Measurements from ENCODE around the gene RBFOX2. TPM values are rescaled to one million over a fixed set of nuclear protein-coding genes. Genes with fewer than 3 reads are reported as not detected.

The RBFOX2 gene
- total RNA-seq, 1 experiment from 2014 or later: 91.1 TPM

GRCh38 chr22:35910926-35911325, 117.7 kb downstream of the RBFOX2 start:
- POLR2A ChIA-PET: no interaction called here
- CTCF ChIA-PET: no interaction called here
- no peaks in the 10 kb centered on the region for H3K36me3 Mint-ChIP-seq (ENCODE audit: insufficient read depth, unreplicated experiment)
- TF ChIP-seq, protein P1, sequence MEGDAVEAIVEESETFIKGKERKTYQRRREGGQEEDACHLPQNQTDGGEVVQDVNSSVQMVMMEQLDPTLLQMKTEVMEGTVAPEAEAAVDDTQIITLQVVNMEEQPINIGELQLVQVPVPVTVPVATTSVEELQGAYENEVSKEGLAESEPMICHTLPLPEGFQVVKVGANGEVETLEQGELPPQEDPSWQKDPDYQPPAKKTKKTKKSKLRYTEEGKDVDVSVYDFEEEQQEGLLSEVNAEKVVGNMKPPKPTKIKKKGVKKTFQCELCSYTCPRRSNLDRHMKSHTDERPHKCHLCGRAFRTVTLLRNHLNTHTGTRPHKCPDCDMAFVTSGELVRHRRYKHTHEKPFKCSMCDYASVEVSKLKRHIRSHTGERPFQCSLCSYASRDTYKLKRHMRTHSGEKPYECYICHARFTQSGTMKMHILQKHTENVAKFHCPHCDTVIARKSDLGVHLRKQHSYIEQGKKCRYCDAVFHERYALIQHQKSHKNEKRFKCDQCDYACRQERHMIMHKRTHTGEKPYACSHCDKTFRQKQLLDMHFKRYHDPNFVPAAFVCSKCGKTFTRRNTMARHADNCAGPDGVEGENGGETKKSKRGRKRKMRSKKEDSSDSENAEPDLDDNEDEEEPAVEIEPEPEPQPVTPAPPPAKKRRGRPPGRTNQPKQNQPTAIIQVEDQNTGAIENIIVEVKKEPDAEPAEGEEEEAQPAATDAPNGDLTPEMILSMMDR (IDR thresholded peaks at IDR 0.05; ENCODE audit: insufficient read depth in 1 of 2, low read depth in 1 of 2, low read length in 1 of 2, severe bottlenecking in 1 of 2, unreplicated experiment in 1 of 2): no peak
- H3K27me3 Mint-ChIP-seq (ENCODE audit: insufficient read depth, unreplicated experiment): no peaks in the 10 kb centered on the region
- intact Hi-C loops (cut with micrococcal nuclease; ENCODE audit: unreplicated experiment): no loop called here
- no peak overlapping the region for H3K4me3 Mint-ChIP-seq (ENCODE audit: unreplicated experiment)
- no peaks in the 10 kb centered on the region for H3K9me3 Mint-ChIP-seq (ENCODE audit: unreplicated experiment)
- no peaks in the 10 kb centered on the region for H3K36me3 ChIP-seq (ENCODE audit: control insufficient read depth, insufficient read depth, low read length)
- no peak overlapping the region for H3K27ac Mint-ChIP-seq (ENCODE audit: unreplicated experiment)
- BruUV-seq (replicated peaks): no TSS peak
- no peak for DNase-seq
- no peaks in the 10 kb centered on the region for H3K9me3 ChIP-seq
- peaks cover 51% of the 10 kb centered on the region for H3K4me1 ChIP-seq
- no peaks in the 10 kb centered on the region for H3K27me3 ChIP-seq (replicated peaks; ENCODE audit: control insufficient read depth, insufficient read depth, low read length)
- peaks cover 43% of the 10 kb centered on the region for H3K4me1 Mint-ChIP-seq (ENCODE audit: low read depth, unreplicated experiment)
- no peak overlapping the region for H3K4me3 ChIP-seq (ENCODE audit: low read depth, low read length)

GRCh38 chr22:35910003-35910769, 118.4 kb downstream of the RBFOX2 start:
- TF ChIP-seq, protein P1 (IDR thresholded peaks at IDR 0.05; ENCODE audit: insufficient read depth in 1 of 2, low read depth in 1 of 2, low read length in 1 of 2, severe bottlenecking in 1 of 2, unreplicated experiment in 1 of 2): no peak
- Mint-ChIP-seq H3K36me3 (ENCODE audit: insufficient read depth, unreplicated experiment) (no peaks in the 10 kb centered on the region), H3K9me3 (ENCODE audit: unreplicated experiment) (no peaks in the 10 kb centered on the region), H3K27ac (ENCODE audit: unreplicated experiment) (no peak overlapping the region), H3K4me3 (ENCODE audit: unreplicated experiment) (no peak overlapping the region), H3K27me3 (ENCODE audit: insufficient read depth, unreplicated experiment) (no peaks in the 10 kb centered on the region), H3K4me1 (ENCODE audit: low read depth, unreplicated experiment) (peaks cover 43% of the 10 kb centered on the region)
- Histone ChIP-seq H3K9me3 (no peaks in the 10 kb centered on the region), H3K36me3 (ENCODE audit: control insufficient read depth, insufficient read depth, low read length) (no peaks in the 10 kb centered on the region), H3K4me1 (peaks cover 59% of the 10 kb centered on the region), H3K4me3 (ENCODE audit: low read depth, low read length) (no peak overlapping the region), H3K27me3 (replicated peaks; ENCODE audit: control insufficient read depth, insufficient read depth, low read length) (no peaks in the 10 kb centered on the region)
- CTCF ChIA-PET: no interaction called here
- no TSS peak for BruUV-seq (replicated peaks)
- no peak for DNase-seq
- intact Hi-C loops (cut with micrococcal nuclease; ENCODE audit: unreplicated experiment): no loop called here
- POLR2A ChIA-PET: no interaction called here

GRCh38 chr22:35905894-35906293, 122.7 kb downstream of the RBFOX2 start:
- H3K4me1 Mint-ChIP-seq (ENCODE audit: low read depth, unreplicated experiment): peaks cover 38% of the 10 kb centered on the region
- no peaks in the 10 kb centered on the region for H3K36me3 ChIP-seq (ENCODE audit: control insufficient read depth, insufficient read depth, low read length)
- no peaks in the 10 kb centered on the region for H3K27me3 ChIP-seq (replicated peaks; ENCODE audit: control insufficient read depth, insufficient read depth, low read length)
- H3K36me3 Mint-ChIP-seq (ENCODE audit: insufficient read depth, unreplicated experiment): peaks cover 6% of the 10 kb centered on the region
- intact Hi-C loops (cut with micrococcal nuclease; ENCODE audit: unreplicated experiment): no loop called here
- H3K9me3 ChIP-seq: no peaks in the 10 kb centered on the region
- H3K9me3 Mint-ChIP-seq (ENCODE audit: unreplicated experiment): no peaks in the 10 kb centered on the region
- H3K27me3 Mint-ChIP-seq (ENCODE audit: insufficient read depth, unreplicated experiment): no peaks in the 10 kb centered on the region
- ChIA-PET POLR2A (no interaction called here), CTCF (no interaction called here)
- no TSS peak for BruUV-seq (replicated peaks)
- no peak overlapping the region for H3K4me3 ChIP-seq (ENCODE audit: low read depth, low read length)
- H3K4me3 Mint-ChIP-seq (ENCODE audit: unreplicated experiment): no peak overlapping the region
- peaks cover 73% of the 10 kb centered on the region for H3K4me1 ChIP-seq
- no peak overlapping the region for H3K27ac Mint-ChIP-seq (ENCODE audit: unreplicated experiment)
- no peak for DNase-seq
- TF ChIP-seq, protein P1 (IDR thresholded peaks at IDR 0.05; ENCODE audit: insufficient read depth in 1 of 2, low read depth in 1 of 2, low read length in 1 of 2, severe bottlenecking in 1 of 2, unreplicated experiment in 1 of 2): no peak

All from Caco-2 (cell line).